GM12872 (cell line): ENCODE measurements around the gene ARHGAP26.

Experiments used
- TF ChIP-seq, protein P1 (sequence below): IDR thresholded peaks from 3 replicates; pipeline ENCODE4 v1.5.1; 2011; ENCODE audit warnings: low read depth, mild to moderate bottlenecking, low read length, moderate library complexity; ENCODE audit not compliant: insufficient read depth

ARHGAP26 gene

DNA sequence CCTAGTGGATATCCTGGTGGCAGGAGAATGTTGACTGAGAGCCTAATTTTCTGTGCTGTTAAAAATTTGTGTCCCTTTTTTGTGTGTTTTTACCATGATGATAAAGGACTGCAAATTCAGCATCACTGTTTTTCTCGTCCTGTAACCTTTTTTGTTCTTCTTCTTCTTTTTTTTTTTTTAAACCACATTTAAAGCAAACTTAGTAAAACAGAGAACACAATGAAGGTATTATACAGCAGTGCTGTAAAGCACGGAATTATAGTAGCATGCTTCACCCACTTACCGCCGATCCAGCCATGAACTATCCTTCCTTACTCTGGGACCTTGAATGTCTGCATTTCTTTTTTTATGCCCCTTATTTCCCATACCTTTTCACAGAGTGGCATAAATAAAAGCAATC, 280.0 kb downstream of the ARHGAP26 start:
- TF ChIP-seq, protein P1, sequence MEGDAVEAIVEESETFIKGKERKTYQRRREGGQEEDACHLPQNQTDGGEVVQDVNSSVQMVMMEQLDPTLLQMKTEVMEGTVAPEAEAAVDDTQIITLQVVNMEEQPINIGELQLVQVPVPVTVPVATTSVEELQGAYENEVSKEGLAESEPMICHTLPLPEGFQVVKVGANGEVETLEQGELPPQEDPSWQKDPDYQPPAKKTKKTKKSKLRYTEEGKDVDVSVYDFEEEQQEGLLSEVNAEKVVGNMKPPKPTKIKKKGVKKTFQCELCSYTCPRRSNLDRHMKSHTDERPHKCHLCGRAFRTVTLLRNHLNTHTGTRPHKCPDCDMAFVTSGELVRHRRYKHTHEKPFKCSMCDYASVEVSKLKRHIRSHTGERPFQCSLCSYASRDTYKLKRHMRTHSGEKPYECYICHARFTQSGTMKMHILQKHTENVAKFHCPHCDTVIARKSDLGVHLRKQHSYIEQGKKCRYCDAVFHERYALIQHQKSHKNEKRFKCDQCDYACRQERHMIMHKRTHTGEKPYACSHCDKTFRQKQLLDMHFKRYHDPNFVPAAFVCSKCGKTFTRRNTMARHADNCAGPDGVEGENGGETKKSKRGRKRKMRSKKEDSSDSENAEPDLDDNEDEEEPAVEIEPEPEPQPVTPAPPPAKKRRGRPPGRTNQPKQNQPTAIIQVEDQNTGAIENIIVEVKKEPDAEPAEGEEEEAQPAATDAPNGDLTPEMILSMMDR = no peak

DNA sequence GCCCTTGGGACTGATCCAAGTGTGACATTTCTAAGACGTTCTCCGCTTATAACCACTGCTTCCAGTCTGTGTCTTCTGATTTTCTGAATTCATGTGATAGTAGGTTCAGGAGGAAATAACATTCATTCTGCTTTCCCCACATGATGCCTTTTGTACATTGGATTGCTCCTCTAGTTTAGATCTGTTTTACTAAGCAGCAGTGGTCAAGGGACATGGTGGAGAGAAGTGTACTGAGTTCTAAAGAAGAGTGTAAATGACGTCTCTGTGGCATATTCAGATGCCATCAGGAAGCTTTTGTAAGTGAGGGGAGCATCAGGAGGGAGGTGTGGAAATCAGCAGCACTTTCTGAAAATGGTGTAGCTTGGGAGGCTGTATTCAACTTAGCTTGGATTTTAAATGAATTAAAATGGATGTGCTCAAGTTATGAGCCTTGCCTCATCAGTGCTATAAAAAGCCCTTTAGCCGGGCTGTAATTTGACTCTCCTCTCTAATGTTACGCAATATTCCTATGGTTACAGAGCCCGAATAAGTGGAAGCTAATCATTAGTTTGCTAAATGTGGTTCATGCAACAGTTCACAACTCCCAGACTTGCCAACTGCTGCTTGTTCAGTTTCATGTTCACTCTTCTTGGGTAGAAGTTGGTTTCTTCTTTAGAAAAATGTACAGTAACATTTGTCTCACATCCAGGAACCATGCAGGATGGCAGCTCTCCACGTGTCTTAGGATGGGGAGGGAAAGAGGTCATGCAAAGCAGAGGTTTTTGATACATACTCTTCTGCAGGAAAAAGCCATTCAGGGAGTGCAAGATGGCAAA, 281.3 kb downstream of the ARHGAP26 start:
- TF ChIP-seq, protein P1 = no peak

DNA sequence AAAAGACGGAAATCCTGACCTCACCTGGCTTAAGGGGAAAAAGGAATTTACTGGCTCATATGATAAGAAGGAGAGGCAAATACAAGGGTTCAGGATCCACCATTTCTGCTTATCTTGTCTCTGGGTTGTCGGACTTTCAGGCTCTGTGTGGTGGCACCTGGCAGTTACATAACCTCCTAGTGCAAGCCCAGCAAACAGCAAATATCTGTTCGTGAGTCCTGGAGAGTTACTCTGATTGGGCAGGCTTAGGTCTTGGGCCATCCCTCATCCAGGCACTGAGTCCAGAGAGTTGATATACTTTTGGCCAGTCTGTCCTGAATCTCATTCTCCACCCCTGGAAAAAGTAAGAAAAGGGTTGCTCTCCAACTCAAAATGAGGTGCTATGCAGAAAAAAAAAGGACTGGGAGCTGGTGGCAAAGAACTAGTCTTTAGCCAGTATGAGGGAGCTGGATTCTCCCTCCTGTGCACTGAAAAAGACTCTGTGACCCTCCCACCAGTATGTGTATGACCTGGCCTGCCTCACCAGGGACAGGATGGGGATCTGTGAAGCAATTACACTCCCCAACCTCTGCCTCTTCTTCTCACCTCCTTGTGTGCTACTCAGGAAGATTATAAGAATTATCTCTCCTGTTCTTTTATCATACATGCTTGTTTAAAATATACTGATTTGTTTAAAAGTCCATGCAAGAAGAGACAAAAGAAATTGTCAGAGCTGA, 282.9 kb downstream of the ARHGAP26 start:
- TF ChIP-seq, protein P1 = no peak

DNA sequence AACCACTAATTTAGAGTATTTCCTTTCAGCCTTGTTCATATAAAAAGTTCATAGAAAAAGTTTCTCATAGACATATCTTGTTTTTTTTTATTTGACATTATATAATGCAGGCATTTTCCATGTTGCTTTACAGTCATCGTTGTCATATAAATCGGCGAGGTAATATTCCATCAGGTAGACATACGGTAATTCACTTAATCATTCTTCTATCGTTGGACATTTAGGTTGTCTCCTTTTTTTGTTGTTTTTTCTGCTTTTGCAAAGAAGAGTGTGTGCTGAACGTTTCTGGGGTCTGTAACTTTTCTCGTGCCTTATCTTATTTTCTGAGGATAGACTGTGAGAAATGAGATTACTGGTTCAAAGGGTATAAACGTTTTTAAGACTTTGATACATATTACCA, 283.6 kb downstream of the ARHGAP26 start:
- TF ChIP-seq, protein P1 = no peak

DNA sequence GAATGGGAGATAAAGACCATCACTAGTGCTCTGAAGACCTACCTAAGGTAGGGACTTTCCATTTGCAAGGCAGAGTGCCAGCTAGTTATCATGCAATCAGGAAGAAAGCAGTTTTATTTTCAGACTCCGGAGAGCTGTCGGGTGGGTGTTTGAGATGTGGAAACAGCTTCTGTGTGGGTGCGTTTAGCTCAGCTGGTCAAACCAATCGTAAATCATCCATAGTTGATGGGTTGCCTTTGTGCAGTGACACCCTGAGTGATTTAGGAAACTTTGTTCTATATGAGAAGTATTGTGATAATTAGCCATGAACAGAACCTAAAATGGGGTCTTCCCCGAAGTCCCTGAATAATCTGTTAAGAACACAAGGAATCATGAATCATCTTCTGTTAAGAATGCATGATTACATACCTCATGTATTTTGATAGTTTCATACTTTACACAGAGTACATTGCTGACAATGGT, 284.3 kb downstream of the ARHGAP26 start:
- TF ChIP-seq, protein P1 = no peak

DNA sequence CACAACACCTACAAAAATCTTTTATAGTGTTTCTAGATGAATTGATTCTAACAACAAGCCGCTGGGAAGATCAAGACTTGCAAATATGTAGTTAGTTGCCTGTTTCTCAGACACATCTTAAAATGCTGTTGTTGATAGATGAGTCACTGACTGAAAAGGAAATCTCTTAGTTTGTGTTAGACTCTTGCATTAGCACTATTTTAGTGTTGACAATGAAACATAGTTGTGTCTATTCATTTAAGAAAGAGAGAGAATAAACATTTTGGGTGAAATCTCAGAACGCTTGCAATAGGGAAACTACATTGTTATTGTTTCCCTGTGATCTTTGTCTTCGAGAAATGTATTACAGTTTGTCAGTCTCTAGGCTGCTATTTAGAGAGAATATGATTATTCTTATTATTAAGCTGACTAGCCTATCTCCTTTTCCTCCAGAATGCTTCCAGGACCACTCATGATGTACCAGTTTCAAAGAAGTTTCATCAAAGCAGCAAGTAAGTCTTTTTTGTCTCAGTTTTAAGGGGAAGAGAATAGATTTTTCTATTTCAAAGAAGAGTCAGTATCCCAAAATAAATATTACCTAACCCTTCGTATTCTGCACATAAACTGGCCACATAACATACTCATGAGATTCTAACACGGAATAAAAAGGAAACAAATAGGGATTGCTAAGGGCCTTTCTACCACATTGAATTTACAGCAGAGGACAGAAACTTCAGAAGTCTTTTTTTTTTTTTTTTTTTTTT, 285.6 kb downstream of the ARHGAP26 start:
- TF ChIP-seq, protein P1 = no peak

DNA sequence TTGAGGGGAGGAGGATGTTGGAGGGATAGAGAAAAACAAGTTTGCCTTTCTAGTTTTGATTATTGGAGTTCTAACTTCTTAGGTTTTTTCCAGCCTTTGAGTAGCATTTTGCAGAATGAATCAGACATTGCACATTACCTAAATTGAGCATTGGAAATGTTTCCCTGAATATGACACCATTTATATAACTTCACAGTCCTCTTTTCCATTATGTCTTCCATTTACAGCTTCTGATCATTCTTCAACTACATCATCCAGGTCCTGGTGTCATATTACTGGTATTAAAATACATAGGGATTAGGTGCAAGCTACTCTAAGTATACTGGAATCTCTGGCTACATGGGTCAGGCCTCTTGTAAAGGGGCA, 286.1 kb downstream of the ARHGAP26 start:
- TF ChIP-seq, protein P1 = no peak
